Keratinocyte (primary cell): ENCODE results near the gene DHDH.

ENCODE experiments used
- EZH2 ChIP-seq: IDR thresholded peaks from one replicate; pipeline ENCODE4 v1.6.1; 2012; ENCODE audit warnings: inconsistent platforms, mild to moderate bottlenecking, low read length, moderate library complexity
- TF ChIP-seq, protein P1 (sequence below), 3 experiments: IDR thresholded peaks in 1 of 3; conservative IDR thresholded peaks in 1 of 3; optimal IDR thresholded peaks in 1 of 3; 2 replicates in 2 of 3; 3 replicates in 1 of 3; pipeline versions ENCODE3 to v1.5.1; 2011; ENCODE audit warnings: low read length in 3 of 3, mild to moderate bottlenecking in 3 of 3, moderate library complexity in 2 of 3, control low read depth in 1 of 3, inconsistent platforms in 1 of 3; ENCODE audit not compliant: insufficient read depth in 2 of 3; ENCODE audit errors: extremely low read depth in 1 of 3

DNA sequence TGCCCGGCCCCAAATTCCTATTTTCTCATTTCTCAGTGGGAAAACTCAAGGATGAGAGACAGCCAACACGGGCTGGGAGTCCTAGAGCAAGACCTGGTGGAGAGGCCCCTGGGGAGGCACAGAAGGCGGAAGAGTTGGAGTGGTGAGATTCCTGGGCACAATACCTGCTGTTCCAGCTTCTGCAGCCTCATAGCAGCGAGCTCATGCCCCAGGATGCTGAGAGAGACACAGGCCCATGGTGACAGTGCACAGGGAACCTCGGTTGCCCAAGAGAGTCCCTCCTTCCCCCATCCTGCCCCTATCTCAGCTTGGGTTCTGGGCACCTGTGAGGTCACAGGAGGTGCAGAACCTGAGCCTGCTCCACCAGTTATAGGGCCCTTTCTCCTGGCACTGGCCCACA, 36.3 kb upstream of the DHDH start:
- TF ChIP-seq, protein P1, sequence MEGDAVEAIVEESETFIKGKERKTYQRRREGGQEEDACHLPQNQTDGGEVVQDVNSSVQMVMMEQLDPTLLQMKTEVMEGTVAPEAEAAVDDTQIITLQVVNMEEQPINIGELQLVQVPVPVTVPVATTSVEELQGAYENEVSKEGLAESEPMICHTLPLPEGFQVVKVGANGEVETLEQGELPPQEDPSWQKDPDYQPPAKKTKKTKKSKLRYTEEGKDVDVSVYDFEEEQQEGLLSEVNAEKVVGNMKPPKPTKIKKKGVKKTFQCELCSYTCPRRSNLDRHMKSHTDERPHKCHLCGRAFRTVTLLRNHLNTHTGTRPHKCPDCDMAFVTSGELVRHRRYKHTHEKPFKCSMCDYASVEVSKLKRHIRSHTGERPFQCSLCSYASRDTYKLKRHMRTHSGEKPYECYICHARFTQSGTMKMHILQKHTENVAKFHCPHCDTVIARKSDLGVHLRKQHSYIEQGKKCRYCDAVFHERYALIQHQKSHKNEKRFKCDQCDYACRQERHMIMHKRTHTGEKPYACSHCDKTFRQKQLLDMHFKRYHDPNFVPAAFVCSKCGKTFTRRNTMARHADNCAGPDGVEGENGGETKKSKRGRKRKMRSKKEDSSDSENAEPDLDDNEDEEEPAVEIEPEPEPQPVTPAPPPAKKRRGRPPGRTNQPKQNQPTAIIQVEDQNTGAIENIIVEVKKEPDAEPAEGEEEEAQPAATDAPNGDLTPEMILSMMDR (optimal IDR thresholded peaks at IDR 0.05 in 1 of 3, IDR thresholded peaks at IDR 0.05 in 1 of 3, conservative IDR thresholded peaks at IDR 0.05 in 1 of 3; ENCODE audit: extremely low read depth in 1 of 3, insufficient read depth in 2 of 3, low read length in 3 of 3): no peak
- TF ChIP-seq EZH2: no peak
